Astrocyte (in vitro differentiated cells and primary cell): Measurements from ENCODE around the gene CT55. TPM values are rescaled to one million over a fixed set of nuclear protein-coding genes. Genes with fewer than 3 reads are reported as not detected.

Source experiments
- total RNA-seq: library from RNA; stranded (reverse); gene quantifications from 2 replicates; pipeline ENCODE4 v1.2.1, GENCODE V29; 2021

Gene CT55
- total RNA-seq, 1 donor from 2014 or later, result not detected

Other genes starting within 250 kb of the CT55 start
- gene SMIM10, start 180.4 kb downstream of the CT55 start, total RNA-seq, result 1.2 and 1.3 TPM in 2 replicates
- gene RTL8B, start 148.9 kb downstream of the CT55 start, total RNA-seq, result 12.1 and 13.3 TPM in 2 replicates
- gene RTL8C, start 139.0 kb downstream of the CT55 start, total RNA-seq, result 233 and 240 TPM in 2 replicates
- gene RTL8A, start 119.3 kb downstream of the CT55 start, total RNA-seq, result 33.9 and 36.4 TPM in 2 replicates
- gene SMIM10L2B, start 72.7 kb downstream of the CT55 start, total RNA-seq, result 2.7 and 3.2 TPM in 2 replicates
- not detected in 2 replicates for gene ETDB, start 50.9 kb downstream of the CT55 start, total RNA-seq
- gene ETDA, start 80.7 kb upstream of the CT55 start, total RNA-seq, result not detected in 2 replicates
- gene ETDC, start 138.1 kb upstream of the CT55 start, total RNA-seq, result not detected in 2 replicates
- gene ZNF75D, start 172.7 kb upstream of the CT55 start, total RNA-seq, result 5.2 and 5.4 TPM in 2 replicates
- gene ZNF449, start 173.4 kb upstream of the CT55 start, total RNA-seq, result 6.6 and 6.8 TPM in 2 replicates